Activated T-cell treated with anti-CD3 and anti-CD28 coated beads for 24 hours (primary cell): ENCODE measurements around the gene CASZ1.

Experiments
- DNase-seq: peaks from one replicate; pipeline ENCODE4 v3.0.0-alpha.2; 2020; ENCODE audit warnings: low read depth

The CASZ1 gene

DNA sequence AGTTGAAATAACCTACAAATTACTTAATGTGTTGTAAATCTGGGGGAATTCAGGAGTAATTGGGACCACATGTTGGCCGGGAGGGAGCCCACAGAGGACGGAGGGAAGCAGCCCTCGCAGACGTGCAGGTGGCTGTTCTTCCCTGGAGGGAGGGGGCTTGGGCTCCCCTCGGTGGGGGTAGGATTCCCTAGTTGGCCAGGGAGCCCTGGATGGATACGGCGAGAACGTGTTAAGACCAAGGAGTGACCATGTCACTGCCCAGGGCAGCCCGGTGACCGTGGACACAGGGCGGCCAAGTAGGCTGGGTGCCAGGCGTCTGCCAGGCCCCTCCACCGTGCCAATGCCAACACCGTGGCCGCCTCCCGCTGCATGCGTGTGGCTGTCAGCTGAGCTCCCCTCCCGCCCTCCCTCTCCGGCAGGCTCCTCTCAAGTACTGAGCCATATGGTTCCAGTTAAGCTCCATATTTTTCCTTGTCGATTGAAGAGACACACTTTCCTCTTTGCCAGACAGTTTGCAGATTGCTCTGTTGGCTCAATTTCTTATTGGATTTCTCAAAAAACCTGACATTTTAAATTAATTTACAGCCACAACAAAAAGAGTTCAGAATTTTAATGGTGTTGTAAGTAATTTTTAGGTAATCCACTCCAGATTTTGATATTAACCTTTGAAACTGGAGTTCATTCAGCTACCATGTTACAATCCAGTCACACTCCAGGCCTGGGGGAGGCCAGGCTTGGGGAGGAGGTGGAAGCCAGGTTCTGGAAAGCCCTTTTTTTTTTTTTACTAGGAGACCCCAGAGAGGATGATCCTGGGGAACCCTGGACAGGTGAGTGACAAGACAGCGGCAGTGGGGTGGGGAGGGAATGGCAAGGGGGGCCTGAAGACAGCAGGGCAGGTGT lies 71.2 kb downstream of the CASZ1 start:
- no peak for DNase-seq

DNA sequence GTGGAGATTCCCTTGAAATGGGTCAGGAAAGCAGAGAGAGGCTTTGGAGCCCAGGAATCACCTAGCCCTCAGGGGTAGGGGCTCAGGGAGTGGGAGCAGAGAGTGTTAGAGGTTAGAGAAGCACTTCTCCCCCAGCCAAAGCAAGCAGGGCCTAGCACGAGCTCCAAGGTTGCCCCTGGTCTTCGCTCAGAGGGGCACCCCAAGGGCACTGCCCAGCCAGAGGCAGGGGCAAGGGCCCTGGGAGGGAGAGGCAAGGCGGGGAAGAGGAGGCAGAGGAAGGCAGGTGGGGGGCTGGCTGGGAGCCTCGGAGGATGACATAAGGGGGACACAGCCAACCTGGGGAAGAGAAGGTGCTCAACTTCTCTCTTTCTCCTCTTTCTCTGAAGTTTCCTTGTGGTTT lies 71.9 kb downstream of the CASZ1 start:
- no peak for DNase-seq

DNA sequence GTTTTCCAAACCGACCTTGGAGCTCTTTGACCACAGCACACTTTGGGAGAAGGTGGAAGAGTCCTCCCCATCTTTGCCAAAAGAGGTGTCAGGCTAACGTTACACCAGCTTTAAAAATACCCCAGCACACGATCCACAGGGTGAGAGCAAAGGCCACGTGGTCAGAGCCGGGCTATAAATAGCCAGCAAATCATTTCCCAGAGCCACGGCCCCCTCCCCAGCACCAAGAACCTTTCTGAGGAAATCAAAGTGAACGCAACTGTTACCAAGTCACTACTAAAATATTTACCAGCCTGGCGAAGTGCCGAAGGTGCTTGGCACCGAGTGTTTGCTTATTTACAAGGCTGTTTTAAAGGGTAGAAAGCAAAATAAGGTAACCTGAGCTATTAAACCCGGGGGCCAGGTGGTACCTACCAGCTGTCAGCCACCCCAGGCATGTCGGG lies 72.4 kb downstream of the CASZ1 start:
- DNase-seq, result no peak

DNA sequence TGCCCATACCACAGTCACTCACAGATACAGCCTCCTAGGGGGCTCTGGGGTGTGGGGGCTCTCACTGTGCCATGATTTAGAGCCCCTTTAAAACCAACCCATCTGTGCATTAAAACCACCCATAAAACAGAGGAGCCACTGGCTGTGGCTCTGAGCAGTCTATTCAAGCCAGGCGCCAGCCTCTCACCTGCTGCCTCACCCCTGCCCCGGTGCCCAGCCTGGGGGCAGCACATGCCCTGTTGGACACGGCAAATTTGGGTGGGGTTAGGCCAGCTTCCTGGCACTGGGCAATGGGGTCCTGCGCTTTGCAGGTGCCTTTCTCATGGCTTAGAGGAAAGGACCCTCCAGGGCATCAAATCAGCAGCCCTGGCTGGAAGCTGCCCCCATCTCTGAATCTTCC lies 73.1 kb downstream of the CASZ1 start:
- no peak for DNase-seq

DNA sequence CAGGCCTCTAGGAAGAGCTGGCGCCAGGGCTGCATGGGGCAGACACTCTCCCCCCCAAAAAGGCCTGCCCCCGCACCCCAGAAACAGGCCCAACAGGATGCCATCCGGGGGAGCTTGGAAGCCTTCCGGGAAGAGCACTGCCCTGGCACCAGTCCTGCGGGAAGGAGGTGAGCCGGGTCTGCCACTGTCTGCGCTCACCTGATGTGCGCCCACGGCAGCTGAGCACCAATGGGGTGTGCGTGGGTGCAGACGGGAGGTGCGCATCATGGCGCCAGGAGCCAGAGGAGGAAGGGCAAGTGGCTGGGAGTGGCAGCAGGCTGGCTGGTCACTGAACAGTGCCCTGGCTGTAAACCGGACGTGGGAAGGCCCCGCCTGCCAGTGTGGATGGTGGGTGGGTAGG lies 73.6 kb downstream of the CASZ1 start:
- DNase-seq, result no peak

DNA sequence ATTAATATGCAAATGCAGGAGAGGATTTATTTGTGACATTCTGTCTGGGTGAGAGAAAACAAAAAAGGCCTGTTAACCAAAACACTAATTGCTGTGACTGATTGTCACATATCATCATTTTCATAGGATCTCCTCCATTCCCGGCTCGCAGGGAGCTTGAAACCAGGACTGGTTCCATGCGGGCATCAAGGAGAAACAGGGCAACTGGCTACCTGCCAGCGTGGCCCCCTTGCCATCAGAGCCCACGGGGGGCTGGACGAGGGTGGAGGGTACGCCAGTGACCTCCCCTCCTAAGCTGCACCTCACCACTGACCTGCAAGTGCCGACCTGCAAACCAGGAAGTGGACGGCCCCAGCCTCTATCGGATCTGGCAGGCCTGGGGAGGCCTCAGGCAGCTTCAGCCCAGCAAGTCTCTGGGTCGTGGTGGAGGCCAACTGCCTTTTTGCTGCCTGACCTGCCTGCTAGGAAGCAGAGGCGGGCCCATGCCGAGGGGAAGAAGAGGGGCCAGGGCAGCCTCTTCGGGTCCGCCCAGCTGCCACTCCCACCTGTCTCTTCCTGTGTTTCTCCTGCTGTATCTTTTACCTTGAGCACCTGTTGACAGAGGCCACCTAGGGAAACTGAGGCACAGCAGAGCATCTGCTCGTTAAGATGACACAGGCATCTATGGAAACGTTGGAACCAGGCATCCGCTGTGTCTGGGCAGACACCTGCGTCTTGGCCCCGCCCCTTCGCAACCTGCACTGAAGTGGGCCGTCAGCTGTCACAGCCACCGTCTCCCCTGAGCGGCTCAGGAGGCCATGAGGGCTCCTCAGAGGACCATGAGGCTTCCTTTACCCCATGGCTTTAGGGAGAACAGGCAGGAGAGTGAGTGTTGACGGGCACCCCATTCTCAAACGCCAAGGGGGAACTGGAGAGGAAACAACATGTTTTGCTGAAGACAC lies 74.8 kb downstream of the CASZ1 start:
- DNase-seq, result no peak

DNA sequence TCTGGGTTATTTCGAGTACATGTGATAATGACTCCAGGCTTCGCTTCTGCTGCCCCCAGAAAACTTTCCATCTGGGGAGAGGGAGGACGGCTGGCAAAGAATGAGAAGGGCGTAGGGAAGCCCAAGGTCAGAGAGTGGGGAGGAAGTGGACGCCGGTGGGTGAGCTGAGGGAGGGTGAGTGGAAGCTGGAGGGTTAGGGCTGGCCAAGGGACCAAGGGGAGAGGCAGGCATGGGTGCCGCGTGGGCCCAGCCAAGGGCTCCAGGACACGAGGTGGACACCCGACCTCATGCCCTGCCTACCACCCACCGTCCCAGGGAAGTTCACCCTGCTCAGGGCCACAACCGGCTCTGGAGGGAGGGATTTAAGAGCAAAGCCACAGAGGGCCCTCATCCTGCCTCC lies 75.8 kb downstream of the CASZ1 start:
- no peak for DNase-seq

DNA sequence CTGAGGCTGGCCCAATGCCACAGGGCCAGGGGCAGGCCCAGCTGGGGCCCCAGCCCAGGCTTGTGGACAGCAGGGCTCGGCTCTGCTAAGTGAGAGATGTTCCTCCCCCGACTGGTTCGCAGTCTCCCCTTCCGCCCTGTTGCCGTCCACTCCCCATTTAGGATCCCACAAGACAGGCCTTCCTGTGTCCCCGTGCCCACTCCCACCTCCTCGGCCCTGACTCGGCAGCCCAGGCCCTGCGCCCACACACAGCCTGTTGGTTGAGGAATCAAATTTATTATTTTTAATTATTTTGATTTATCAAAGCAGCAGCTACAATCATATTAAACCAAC lies 78.4 kb downstream of the CASZ1 start:
- DNase-seq, result no peak

DNA sequence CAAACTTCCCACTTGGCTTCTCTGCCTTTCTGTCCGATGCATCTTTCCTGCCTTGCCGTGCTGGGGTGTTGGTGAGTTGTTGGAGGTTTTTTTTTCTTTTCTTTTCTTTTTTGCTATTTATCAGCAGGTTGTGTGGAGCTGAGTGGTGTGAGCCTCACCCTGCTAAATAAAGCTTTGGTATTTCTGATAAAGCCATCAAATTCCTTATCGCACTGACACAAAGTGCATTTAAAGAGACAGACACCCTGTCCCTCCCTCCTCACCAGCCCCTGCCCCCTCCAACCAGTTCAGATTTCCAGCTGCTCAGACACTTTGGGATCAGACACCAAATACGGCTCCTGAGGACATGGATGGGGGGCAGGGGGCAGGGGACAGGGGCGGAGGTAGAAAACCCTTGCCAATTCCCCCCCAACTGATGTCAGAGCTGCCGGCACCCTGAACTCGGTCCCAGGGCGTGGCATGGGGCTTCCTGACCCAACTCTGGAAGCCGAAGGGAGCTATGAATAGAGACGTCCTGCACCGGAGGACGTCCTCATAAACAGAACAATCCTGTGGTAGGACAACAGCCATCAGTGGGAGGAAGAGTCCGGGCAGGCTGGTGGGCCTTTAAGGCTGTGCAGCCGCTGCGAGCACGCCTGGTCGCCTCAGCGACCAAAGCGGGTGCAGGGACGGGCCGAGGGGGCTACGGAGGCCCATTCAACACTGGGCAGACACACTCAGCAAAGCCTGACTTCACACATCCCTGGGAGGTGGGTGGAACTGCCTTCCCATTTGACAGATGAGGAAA lies 79.0 kb downstream of the CASZ1 start:
- DNase-seq, result no peak

DNA sequence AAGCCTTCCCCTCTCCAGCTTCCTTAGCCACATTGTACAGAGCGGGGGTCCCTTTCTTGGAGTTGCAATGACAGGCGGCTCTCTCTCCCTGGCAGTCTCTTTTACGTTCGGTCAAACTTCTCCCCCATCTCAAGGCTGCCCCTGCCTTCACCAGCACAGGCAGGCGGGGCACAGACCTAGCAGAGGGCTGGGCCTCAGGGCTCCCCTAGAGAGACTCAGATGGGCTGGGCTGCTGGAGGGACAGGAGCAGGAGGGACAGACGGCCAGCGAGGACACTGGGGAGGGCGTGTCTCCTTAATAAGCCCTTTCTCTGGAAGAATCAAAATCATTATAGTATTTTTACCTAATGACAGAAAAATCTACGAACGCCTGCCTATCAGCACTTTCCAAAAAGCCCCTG lies 79.6 kb downstream of the CASZ1 start:
- DNase-seq, result no peak

DNA sequence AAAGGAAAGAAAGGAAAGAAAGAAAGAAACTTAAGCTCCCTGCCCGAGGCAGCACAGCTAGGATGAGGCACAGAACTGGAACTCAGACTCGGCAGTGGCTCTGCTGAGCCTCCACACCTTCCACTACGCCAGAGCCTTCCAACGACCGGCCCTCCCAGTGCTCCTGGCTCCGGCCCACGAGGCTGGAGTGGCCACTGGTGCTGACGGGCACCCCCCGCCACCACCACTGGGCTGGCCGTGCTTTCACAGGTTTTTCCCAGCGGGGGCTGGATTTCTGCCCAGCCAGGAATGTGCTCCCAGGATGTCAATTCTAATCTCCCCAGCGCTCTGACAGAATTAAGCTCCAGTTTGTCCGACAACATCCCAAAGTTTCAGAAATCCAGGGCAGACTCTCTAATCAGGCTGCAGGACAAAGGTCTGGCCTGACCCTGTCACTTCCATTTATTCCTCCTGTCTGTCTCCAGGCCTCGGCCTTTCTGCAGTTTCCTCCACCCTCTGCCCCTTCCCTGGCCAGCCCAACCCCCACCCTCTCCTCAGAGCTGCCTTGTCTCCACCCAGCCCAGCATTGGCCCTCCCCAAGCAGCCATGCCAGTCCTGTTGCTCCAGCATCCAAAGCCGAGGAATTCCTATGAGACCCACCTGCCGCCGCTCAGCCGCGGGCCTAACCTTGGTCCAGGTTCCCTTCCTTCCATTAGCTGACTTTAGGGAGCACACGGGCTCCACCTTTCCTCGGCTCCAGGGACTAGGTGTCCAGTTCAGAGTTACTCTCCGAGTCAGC lies 81.9 kb downstream of the CASZ1 start:
- DNase-seq, result no peak

DNA sequence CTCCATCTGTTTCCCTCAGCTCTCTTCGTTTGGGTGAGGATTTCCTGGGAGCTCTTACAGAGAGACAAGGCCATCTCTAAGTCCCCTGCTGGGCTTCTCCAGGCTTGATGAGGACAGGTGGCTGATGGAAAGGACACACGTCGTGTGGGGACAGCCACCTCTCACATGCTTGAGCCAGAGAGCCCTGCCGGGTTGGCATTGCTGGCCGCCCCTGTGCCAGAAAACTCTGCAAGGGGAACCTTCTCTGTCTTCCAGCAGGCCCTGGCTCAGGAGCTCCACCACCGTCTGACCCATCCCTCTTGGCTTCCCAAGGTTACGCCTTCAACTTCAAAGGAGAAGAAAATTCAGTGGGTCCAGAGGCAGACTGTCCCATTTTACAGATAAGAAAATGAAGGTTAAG lies 82.8 kb downstream of the CASZ1 start:
- no peak for DNase-seq

DNA sequence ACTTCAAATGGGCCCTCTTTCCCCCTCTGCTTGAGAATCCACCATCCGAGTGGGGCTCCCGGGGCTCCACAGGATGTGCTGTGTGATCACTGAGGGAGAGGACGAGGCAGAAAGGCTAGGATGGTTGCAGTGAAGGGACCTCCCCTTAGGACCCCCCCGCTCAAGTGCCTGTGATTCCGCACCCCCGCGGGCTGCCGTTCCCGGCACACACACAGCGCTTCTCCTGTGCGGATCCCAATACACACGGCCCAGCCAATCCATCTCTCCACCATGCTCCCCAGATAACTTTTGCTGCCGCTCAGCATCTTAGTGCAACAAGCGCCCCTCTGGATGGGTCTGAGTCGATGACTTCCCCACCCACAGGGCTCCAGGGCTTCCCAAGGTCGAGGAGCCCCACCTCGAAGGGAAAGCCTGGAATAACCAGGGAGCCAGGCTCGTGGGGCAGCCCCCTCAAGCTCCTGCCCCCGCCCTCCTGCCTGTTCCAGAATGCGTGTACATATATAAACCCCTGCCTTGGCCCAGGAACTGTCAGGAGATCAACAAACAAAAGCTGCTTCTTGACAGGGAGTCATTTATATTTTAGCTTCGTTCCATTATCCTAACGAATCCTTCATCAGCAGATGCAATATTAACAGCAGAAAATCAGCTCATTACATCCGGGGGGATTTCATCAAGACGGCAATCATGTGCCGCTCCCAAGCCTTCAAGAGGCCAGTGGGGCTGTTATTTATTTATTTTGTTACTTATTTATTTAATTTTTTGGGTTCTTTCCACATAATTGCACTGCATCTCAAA lies 83.7 kb downstream of the CASZ1 start:
- DNase-seq, result no peak

DNA sequence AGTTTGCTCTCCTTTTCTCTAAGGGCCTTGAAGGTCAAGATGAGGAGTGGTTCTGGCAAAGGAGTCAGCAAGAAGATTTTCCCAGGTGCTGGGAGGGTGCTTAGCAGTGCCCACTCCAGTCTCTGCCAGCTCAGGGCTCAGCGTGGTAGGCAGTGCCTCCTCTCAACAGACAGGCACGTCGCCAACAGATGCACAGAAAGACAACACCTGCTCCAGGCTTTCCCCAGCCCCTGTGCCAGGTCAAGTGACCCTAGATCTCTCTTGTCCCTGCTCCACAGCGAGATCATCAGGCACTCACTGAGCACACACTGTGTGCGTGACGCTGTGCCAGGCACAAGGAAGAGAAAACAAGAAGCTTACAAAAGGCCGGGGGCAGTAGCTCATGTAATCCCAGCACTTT lies 86.0 kb downstream of the CASZ1 start:
- no peak for DNase-seq

DNA sequence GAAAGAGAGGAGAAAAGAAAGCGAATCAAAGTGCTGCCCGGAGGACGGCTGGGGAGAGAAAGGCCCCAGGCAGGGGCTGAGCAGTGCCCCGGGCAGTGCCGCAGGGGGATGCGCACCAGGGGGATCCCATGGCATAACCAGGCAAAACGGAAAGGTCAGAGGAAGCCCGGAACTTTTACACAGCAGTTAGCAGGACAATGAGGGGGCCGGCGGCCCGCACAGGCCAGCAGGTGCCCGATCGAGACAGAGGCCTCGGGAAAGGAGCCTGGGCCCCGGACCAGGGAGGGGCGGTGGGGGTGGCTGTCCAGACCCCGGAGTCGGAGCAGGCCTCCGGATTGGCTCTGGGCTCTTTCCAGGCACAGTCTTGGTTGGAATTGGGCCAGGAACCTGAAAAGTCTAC lies 86.8 kb downstream of the CASZ1 start:
- no peak for DNase-seq

DNA sequence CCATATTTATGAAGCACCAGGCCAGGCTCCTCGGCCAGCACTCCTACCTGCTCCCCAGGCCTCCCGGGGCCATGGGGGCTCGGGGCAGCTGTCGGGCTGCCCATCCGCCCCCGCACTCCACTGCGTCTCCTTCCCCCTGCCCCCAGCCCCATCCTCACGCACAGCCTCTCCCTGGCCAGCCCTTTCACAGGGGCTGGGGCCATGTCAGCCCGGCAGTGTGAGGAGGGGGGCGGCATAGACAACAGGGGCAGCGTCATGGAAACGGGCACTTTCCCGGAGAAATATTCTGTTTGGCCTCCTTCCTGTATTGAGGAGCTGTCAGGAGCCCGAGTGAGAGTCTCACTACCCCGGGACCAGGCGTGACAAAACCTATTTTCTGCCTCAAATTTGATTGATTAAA lies 87.3 kb downstream of the CASZ1 start:
- DNase-seq, result no peak

DNA sequence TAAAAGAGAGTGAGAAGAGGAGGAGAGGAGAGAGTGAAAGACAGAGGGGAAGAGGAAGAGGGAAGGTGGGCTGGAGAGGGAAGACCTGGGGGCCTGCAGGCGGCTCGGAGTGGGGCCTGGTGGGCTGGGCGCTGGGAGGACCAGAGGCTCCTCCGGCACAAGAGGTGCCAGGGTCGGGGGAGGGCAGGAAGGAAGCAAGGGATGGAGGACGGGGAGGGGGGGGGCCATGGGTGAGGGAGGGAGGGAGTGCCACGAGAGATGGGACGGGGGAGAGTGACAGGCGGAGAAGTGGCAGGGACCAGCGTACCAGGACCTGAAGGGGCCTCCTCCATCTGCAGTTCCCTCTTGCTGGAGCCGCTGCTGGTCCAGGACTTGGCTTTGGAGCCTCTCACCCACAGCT lies 87.7 kb downstream of the CASZ1 start:
- DNase-seq, result no peak

DNA sequence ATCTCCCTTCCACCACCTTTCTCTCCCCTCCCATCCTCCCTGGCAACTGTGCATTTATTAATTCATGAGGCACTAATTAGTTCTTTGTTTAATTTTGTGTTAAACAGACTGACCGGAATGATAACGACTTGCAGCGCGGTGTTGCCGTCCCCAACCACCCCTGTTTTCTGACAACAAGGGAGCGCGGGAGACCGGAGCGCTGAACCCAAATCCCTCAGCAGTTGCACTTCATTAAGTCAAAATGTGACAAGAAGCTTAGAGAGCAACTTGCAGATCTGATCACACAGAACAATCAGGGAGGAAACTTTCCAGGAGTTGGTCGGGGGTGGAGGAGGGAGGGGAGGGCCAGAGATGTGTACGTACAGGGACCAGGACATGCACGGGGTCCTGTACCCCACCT lies 89.2 kb downstream of the CASZ1 start:
- no peak for DNase-seq

DNA sequence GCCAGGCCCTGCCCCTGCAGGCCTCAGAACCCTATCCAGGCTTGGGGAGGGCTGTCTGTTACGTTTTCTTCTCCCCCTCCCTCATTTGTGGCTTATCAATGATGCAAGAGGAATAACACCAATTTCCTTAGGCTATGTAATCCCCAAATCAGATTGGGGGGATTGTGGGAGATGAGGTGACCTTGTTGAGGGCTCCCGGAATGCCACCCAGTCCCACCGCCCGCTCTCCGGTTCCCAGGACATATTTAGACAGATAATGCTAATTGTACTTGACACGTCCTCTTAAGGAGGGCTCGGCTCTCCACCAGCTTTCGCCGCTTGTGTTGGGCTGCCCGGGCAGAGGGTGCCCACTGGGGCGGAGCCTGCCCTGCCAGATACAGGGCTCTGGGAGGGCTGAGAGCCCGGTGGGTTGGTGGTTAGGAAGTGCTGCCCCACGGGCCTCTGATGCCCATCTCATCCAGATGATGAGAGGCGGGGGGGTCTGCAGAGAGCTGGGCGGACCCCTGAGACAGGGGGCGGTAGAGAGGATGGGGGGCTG lies 90.0 kb downstream of the CASZ1 start:
- DNase-seq, result no peak

DNA sequence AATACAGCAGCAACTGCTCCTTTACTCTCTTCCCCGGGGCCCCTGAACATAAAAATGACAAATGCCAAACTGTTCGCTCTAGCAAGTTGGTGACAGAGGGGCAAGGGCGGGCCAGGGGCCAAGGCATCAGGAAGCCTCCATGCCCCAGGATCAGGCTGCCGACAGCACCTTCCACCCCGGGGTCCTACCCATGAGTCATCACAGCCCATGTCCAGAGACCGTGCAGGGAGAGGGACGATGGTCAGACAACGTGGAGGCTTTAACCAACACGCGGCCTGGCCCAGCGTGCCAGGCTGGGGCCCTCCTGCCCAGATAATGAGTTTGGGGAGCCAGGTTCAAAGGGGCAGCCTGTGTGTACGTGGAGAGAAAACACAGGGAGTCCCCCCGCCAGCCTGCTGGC lies 90.5 kb downstream of the CASZ1 start:
- no peak for DNase-seq
